ENCODE measurements around the gene INPP4B. TPM values are rescaled to one million over a fixed set of nuclear protein-coding genes. Genes with fewer than 3 reads are reported as not detected.

The INPP4B gene
- total RNA-seq, 1 experiment from 2014 or later: 14.3 TPM

- CTCF ChIA-PET: no interaction called here
Observed at GRCh38 chr4:142419712-142420111, 426.4 kb downstream of the INPP4B start.

More at GRCh38 chr4:142419712-142420111, 426.4 kb downstream of the INPP4B start:
- H3K9me2 ChIP-seq (ENCODE audit: insufficient read depth): no peaks in the 10 kb centered on the region
- BruUV-seq (replicated peaks): no TSS peak
- no peaks in the 10 kb centered on the region for H3K79me2 ChIP-seq (ENCODE audit: insufficient read depth, low read length)
- H3K4me3 ChIP-seq (replicated peaks in 1 of 2; ENCODE audit: low read depth in 1 of 2, low read length in 2 of 2): no peak overlapping the region
- ChIA-PET RAD21 (ENCODE audit: low non-redundant PET in 1 of 2, low total read pairs in 2 of 2, uncharacterized antibody in 2 of 2, unreplicated experiment in 2 of 2) (no interaction called here), POLR2A (no interaction called here)
- no peaks in the 10 kb centered on the region for H3K36me3 ChIP-seq (ENCODE audit: control insufficient read depth in 1 of 2, insufficient read depth in 2 of 2, low read length in 2 of 2)
- H3K9ac ChIP-seq (ENCODE audit: low read length): no peak overlapping the region
- H3K27me3 ChIP-seq (ENCODE audit: insufficient read depth, low read length): no peaks in the 10 kb centered on the region
- H2AFZ ChIP-seq (ENCODE audit: low read depth, low read length, poor library complexity, severe bottlenecking): no peak overlapping the region
- H4K20me1 ChIP-seq (ENCODE audit: insufficient read depth): no peaks in the 10 kb centered on the region
- intact Hi-C loops (cut with micrococcal nuclease): no loop called here
- peaks cover 4 to 5% of the 10 kb centered on the region in 2 experiments; a peak in 2 of 4 replicates for H3K4me1 ChIP-seq (ENCODE audit: control insufficient read depth in 1 of 2, insufficient read depth in 2 of 2, low read length in 2 of 2)
- H3K27ac ChIP-seq (ENCODE audit: low read depth, low read length): no peak overlapping the region
- TF ChIP-seq EGR1 (IDR thresholded peaks at IDR 0.05; ENCODE audit: low read depth) (no peak), EZH2phosphoT487 (IDR thresholded peaks at IDR 0.05; ENCODE audit: borderline replicate concordance) (no peak), EZH2 (IDR thresholded peaks at IDR 0.05) (no peak), ATF3 (IDR thresholded peaks at IDR 0.05) (no peak), REST (IDR thresholded peaks at IDR 0.05; ENCODE audit: low read depth) (no peak), CEBPB (IDR thresholded peaks at IDR 0.05; ENCODE audit: low read depth) (no peak), ZFX (IDR thresholded peaks at IDR 0.05) (no peak), FOSL1 (IDR thresholded peaks at IDR 0.05; ENCODE audit: low read depth) (no peak), SIN3A (IDR thresholded peaks at IDR 0.05; ENCODE audit: low read depth) (no peak), POLR2A (IDR thresholded peaks at IDR 0.05; ENCODE audit: borderline replicate concordance, extremely low read depth, insufficient read depth, insufficient read length) (no peak)
- TF ChIP-seq, protein P1, sequence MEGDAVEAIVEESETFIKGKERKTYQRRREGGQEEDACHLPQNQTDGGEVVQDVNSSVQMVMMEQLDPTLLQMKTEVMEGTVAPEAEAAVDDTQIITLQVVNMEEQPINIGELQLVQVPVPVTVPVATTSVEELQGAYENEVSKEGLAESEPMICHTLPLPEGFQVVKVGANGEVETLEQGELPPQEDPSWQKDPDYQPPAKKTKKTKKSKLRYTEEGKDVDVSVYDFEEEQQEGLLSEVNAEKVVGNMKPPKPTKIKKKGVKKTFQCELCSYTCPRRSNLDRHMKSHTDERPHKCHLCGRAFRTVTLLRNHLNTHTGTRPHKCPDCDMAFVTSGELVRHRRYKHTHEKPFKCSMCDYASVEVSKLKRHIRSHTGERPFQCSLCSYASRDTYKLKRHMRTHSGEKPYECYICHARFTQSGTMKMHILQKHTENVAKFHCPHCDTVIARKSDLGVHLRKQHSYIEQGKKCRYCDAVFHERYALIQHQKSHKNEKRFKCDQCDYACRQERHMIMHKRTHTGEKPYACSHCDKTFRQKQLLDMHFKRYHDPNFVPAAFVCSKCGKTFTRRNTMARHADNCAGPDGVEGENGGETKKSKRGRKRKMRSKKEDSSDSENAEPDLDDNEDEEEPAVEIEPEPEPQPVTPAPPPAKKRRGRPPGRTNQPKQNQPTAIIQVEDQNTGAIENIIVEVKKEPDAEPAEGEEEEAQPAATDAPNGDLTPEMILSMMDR (IDR thresholded peaks at IDR 0.05 in 2 of 3, conservative IDR thresholded peaks at IDR 0.05 in 1 of 3; ENCODE audit: borderline replicate concordance in 1 of 3, insufficient read depth in 1 of 3, low read depth in 2 of 3, low read length in 2 of 3): no peak
- no peak for ATAC-seq
- no peak for DNase-seq (ENCODE audit: low read depth, low spot score)
- H3K4me2 ChIP-seq (ENCODE audit: low read length): no peak overlapping the region
- no peaks in the 10 kb centered on the region for H3K9me3 ChIP-seq (ENCODE audit: control insufficient read depth in 1 of 2, insufficient read depth in 1 of 2, low read depth in 1 of 2, low read length in 2 of 2)
